IMR-90 (cell line): ENCODE measurements around the gene TFIP11. TPM values are rescaled to one million over a fixed set of nuclear protein-coding genes. Genes with fewer than 3 reads are reported as not detected.

Source experiments
- ATAC-seq: fragments of 200-7000 bp; cut with Tn5 transposase; 2 replicates; pipeline ENCODE4 v1.9.1; 2020; ENCODE audit warnings: low read depth, mild to moderate bottlenecking, moderate library complexity
- BruUV-seq: library from RNA; stranded (reverse); fragments of 400-500 nt; replicated peaks from 2 replicates; lab custom pipeline; 2021; lab: Mats Ljungman, UMichigan
- CTCF ChIA-PET: fragments of 300-600 bp; formaldehyde crosslinking; extraction: SDS; loops from one replicate; lab custom pipeline; 2021; ENCODE audit warnings: antibody characterized with exemption; lab: Yijun Ruan, JAX
- POLR2A ChIA-PET: fragments of 300-600 bp; sonication (Branson Sonifier 250); formaldehyde crosslinking; loops from one replicate; lab custom pipeline; 2022; ENCODE audit warnings: antibody characterized with exemption; ENCODE audit not compliant: unreplicated experiment; lab: Charles Lee
- DNase-seq: peaks from one replicate; pipeline ENCODE4 v3.0.0; 2013
- H2AFZ ChIP-seq: replicated peaks from 2 replicates; pipeline ENCODE3; 2013; ENCODE audit warnings: low read length, mild to moderate bottlenecking; ENCODE audit not compliant: poor library complexity
- H2AK5ac ChIP-seq: 2 replicates; pipeline ENCODE4 v1.6.1; 2013; ENCODE audit warnings: low read depth, low read length, inconsistent platforms
- H2AK9ac ChIP-seq: replicated peaks from 2 replicates; pipeline ENCODE3; 2013; ENCODE audit warnings: mild to moderate bottlenecking, low read depth, low read length, moderate library complexity; ENCODE audit not compliant: poor library complexity
- H2BK120ac ChIP-seq: 2 replicates; pipeline ENCODE4 v1.6.1; 2013; ENCODE audit warnings: low read depth, low read length, inconsistent platforms
- H2BK15ac ChIP-seq: 3 replicates; pipeline ENCODE4 v1.6.1; 2013; ENCODE audit warnings: low read depth, low read length, inconsistent platforms
- H2BK20ac ChIP-seq: 2 replicates; pipeline ENCODE4 v1.6.1; 2013; ENCODE audit warnings: low read depth, mild to moderate bottlenecking, inconsistent platforms, low read length, moderate library complexity
- H2BK5ac ChIP-seq: 2 replicates; pipeline ENCODE4 v1.6.1; 2013; ENCODE audit warnings: mild to moderate bottlenecking, low read depth, low read length, inconsistent platforms; ENCODE audit not compliant: poor library complexity, severe bottlenecking
- H3K14ac ChIP-seq: replicated peaks from 2 replicates; pipeline ENCODE4 v1.6.1; 2013; ENCODE audit warnings: low read depth, low read length, inconsistent platforms
- H3K18ac ChIP-seq: 2 replicates; pipeline ENCODE4 v1.6.1; 2013; ENCODE audit warnings: low read depth, low read length, control low read depth
- H3K23ac ChIP-seq: 2 replicates; pipeline ENCODE4 v1.6.1; 2013; ENCODE audit warnings: low read depth, low read length, inconsistent platforms
- H3K27ac ChIP-seq: 2 replicates; pipeline ENCODE4 v1.5.1; 2013; ENCODE audit warnings: mild to moderate bottlenecking, control low read depth, low read length; ENCODE audit not compliant: insufficient read depth
- H3K27me3 ChIP-seq: 2 replicates; pipeline ENCODE4 v1.6.1; 2013; ENCODE audit warnings: low read length; ENCODE audit not compliant: control insufficient read depth, insufficient read depth
- H3K36me3 ChIP-seq: 2 replicates; pipeline ENCODE4 v1.6.1; 2013; ENCODE audit warnings: low read length, mixed read lengths; ENCODE audit not compliant: control insufficient read depth, insufficient read depth
- H3K4ac ChIP-seq: 2 replicates; pipeline ENCODE4 v1.6.1; 2013; ENCODE audit warnings: low read depth, low read length, inconsistent platforms
- H3K4me1 ChIP-seq: 2 replicates; pipeline ENCODE4 v1.6.1; 2013; ENCODE audit warnings: low read length, mixed read lengths; ENCODE audit not compliant: control insufficient read depth, insufficient read depth
- H3K4me2 ChIP-seq: 2 replicates; pipeline ENCODE4 v1.6.1; 2013; ENCODE audit warnings: low read depth, mild to moderate bottlenecking, control low read depth, low read length, moderate library complexity
- H3K4me3 ChIP-seq: 2 replicates; pipeline ENCODE4 v1.5.1; 2013; ENCODE audit warnings: low read depth, mild to moderate bottlenecking, control low read depth, low read length, moderate library complexity; ENCODE audit not compliant: insufficient read depth
- H3K56ac ChIP-seq: 2 replicates; pipeline ENCODE4 v1.6.1; 2013; ENCODE audit warnings: low read length, inconsistent platforms; ENCODE audit not compliant: insufficient read depth; ENCODE audit errors: extremely low read depth
- H3K79me1 ChIP-seq, 2 experiments: 2 replicates each; pipeline ENCODE4 v1.6.1; 2013; ENCODE audit warnings: low read length in 2 of 2, inconsistent platforms in 1 of 2, low read depth in 1 of 2
- H3K9ac ChIP-seq: 2 replicates; pipeline ENCODE4 v1.6.1; 2013; ENCODE audit warnings: low read depth, low read length, control low read depth
- H3K9me1 ChIP-seq: 2 replicates; pipeline ENCODE4 v1.6.1; 2013; ENCODE audit warnings: low read length, inconsistent platforms; ENCODE audit not compliant: insufficient read depth
- H3K9me3 ChIP-seq: 2 replicates; pipeline ENCODE4 v1.6.1; 2013; ENCODE audit warnings: low read length; ENCODE audit not compliant: control insufficient read depth, insufficient read depth
- H4K20me1 ChIP-seq: 2 replicates; pipeline ENCODE4 v1.6.1; 2013; ENCODE audit warnings: low read length, inconsistent platforms; ENCODE audit not compliant: insufficient read depth
- H4K5ac ChIP-seq: 2 replicates; pipeline ENCODE4 v1.6.1; 2013; ENCODE audit warnings: mild to moderate bottlenecking, low read depth, low read length, control low read depth
- H4K8ac ChIP-seq, 2 experiments: 2 replicates each; pipeline ENCODE4 v1.6.1; 2013; ENCODE audit warnings: low read depth in 2 of 2, low read length in 2 of 2, control low read depth in 1 of 2, inconsistent platforms in 1 of 2
- H4K91ac ChIP-seq: 2 replicates; pipeline ENCODE4 v1.6.1; 2013; ENCODE audit warnings: low read depth, low read length, inconsistent platforms; ENCODE audit not compliant: insufficient read depth
- BHLHE40 ChIP-seq: fragments of 150-350 bp; IDR thresholded peaks from 2 replicates; pipeline ENCODE4 v1.6.1; 2016; ENCODE audit warnings: mild to moderate bottlenecking, low read depth, low read length
- CTCF ChIP-seq: conservative IDR thresholded peaks from 2 replicates; pipeline ENCODE4 v1.5.1; 2012; ENCODE audit warnings: mild to moderate bottlenecking, low read depth, low read length, improper control_type of control experiment
- FOS ChIP-seq: fragments of 150-350 bp; IDR thresholded peaks from 2 replicates; pipeline ENCODE4 v1.6.1; 2016; ENCODE audit warnings: low read depth, low read length
- MXI1 ChIP-seq: IDR thresholded peaks from 2 replicates; pipeline ENCODE4 v1.6.1; 2012; ENCODE audit warnings: low read depth, mild to moderate bottlenecking, low read length, moderate library complexity, borderline replicate concordance
- RFX5 ChIP-seq: IDR thresholded peaks from 2 replicates; pipeline ENCODE4 v1.8.0; 2012; ENCODE audit warnings: low read depth, mild to moderate bottlenecking, low read length, moderate library complexity
- USF2 ChIP-seq: fragments of 150-350 bp; IDR thresholded peaks from 2 replicates; pipeline ENCODE4 v1.6.1; 2017; ENCODE audit warnings: mild to moderate bottlenecking, antibody characterized with exemption, low read length, low read depth
- WGBS, 2 experiments: methylation state at CpG; one replicate each; pipeline versions ENCODE4 v1.1.5 to v1.1.7; 2013; ENCODE audit warnings: missing lambda C conversion rate in 2 of 2; ENCODE audit not compliant: insufficient read length in 1 of 2; ENCODE audit errors: extremely low coverage in 2 of 2; 5-methylcytosine and 5-hydroxymethylcytosine counted together
- dilution Hi-C: fragments of 300-500 bp; cut with HindIII; formaldehyde crosslinking; loops from one replicate; pipeline ENCODE4 v1.14.3; 2018; ENCODE audit warnings: low sequenced_read_pairs; ENCODE audit not compliant: unreplicated experiment
- in situ Hi-C: fragments of 300-500 bp; cut with MboI; formaldehyde crosslinking; loops from 3 replicates; pipeline ENCODE4 v1.14.3; 2019; ENCODE audit warnings: low sequenced_read_pairs, inconsistent platforms, mixed read lengths
- intact Hi-C: fragments of 100-400 bp; cut with micrococcal nuclease; formaldehyde crosslinking; loops from 2 replicates; pipeline ENCODE4 v1.10.0; 2022
- polyA plus RNA-seq, 3 experiments: library from polyadenylated mRNA; depleted of rRNA; stranded (reverse); fragments of >200 nt; gene quantifications; 2 replicates each; pipeline ENCODE4 v1.2.3, GENCODE V29; 2012; ENCODE audit warnings: low replicate concordance in 1 of 3
- total RNA-seq: library from RNA; depleted of rRNA; stranded (reverse); fragments of >200 nt; gene quantifications from 2 replicates; pipeline ENCODE4 v1.2.3, GENCODE V29; 2012

Gene TFIP11
- total and polyA plus RNA-seq, 2 of the 4 experiments (the other 2 are of a cell fraction), result 22.5 to 43.2 TPM

GRCh38 chr22:26484360-26484706, 27.9 kb downstream of the TFIP11 start:
- no peaks in the 10 kb centered on the region for H3K9me3 ChIP-seq
- dilution Hi-C loops (no loop called here), intact Hi-C loops (no loop called here), in situ Hi-C loops (no loop called here)
- BruUV-seq, result no TSS peak
- TF ChIP-seq USF2 (peak; percentile 82), FOS (no peak), CTCF (no peak), RFX5 (no peak), MXI1 (no peak), BHLHE40 (peak; percentile 63)
- no peak overlapping the region for H2BK15ac ChIP-seq
- peaks cover 9% of the 10 kb centered on the region for H3K4me1 ChIP-seq
- peak overlapping the region; percentile 48; the same call in 1 of the 2 replicates for H3K9ac ChIP-seq
- 18% methylated on average over 2 of the region's 6 CpGs; no CpG with 5 or more reads in 1 of the 2 experiments for WGBS, 2 experiments
- H2BK20ac ChIP-seq, result no peak overlapping the region
- no peak overlapping the region for H3K23ac ChIP-seq
- peak overlapping the region; percentile 27; the same call in 1 of the 2 replicates for H2AK5ac ChIP-seq
- ATAC-seq (no peak), DNase-seq (peak; percentile 31)
- H3K4ac ChIP-seq, result peak overlapping the region; percentile 46; the same call in 1 of the 2 replicates
- H3K27ac ChIP-seq, result no peak overlapping the region
- H4K20me1 ChIP-seq, result no peaks in the 10 kb centered on the region
- H4K8ac ChIP-seq, result peak overlapping the region; percentile 48 to 82; a peak in 3 of 4 replicates
- no peak overlapping the region for H2AFZ ChIP-seq
- no peak overlapping the region for H2BK120ac ChIP-seq
- peak overlapping the region; percentile 80 for H3K4me3 ChIP-seq
- peaks cover 24% of the 10 kb centered on the region for H3K36me3 ChIP-seq
- ChIA-PET POLR2A (interaction anchor here (0.7 kb wide), 1 partner anchor 140 kb away, joined by 3 read pairs; no protein-coding TSS in a partner anchor), CTCF (interaction anchor here (1.1 to 2.2 kb wide), 2 partner anchors 9 to 18 kb away, joined by 5 to 7 read pairs; no protein-coding TSS in a partner anchor)
- peak overlapping the region; percentile 83 for H3K4me2 ChIP-seq
- peaks cover 33 to 68% of the 10 kb centered on the region in 2 experiments for H3K79me1 ChIP-seq
- no peak overlapping the region for H3K18ac ChIP-seq
- H3K14ac ChIP-seq, result peak overlapping the region; percentile 58; the same call in 1 of the 2 replicates
- H4K5ac ChIP-seq, result peak overlapping the region; percentile 50; the same call in 1 of the 2 replicates
- H2AK9ac ChIP-seq, result no peak overlapping the region
- no peak overlapping the region for H2BK5ac ChIP-seq
- no peaks in the 10 kb centered on the region for H3K27me3 ChIP-seq
- H3K56ac ChIP-seq, result peak overlapping the region; percentile 76
- no peak overlapping the region for H4K91ac ChIP-seq
- no peaks in the 10 kb centered on the region; the same call in 1 of the 2 replicates for H3K9me1 ChIP-seq
